HCT116 (cell line): Measurements from ENCODE around the gene ZNF747.

Experiments
- CTCF ChIP-seq, 3 experiments: fragments of 200-600 bp in 1 of 3; sonication (generic) in 1 of 3; IDR thresholded peaks in 2 of 3; conservative IDR thresholded peaks in 1 of 3; 2 replicates each; pipeline ENCODE4 v1.5.1; 2012 to 2017; ENCODE audit warnings: low read depth in 2 of 3, low read length in 2 of 3, antibody characterized with exemption in 1 of 3, borderline replicate concordance in 1 of 3, control low read depth in 1 of 3, mild to moderate bottlenecking in 1 of 3, mixed read lengths in 1 of 3, mixed run types in 1 of 3, moderate library complexity in 1 of 3; ENCODE audit not compliant: insufficient read depth in 1 of 3
- EZH2 ChIP-seq: fragments of 200-600 bp; sonication (generic); IDR thresholded peaks from 2 replicates; pipeline ENCODE4 v1.6.1; 2017; ENCODE audit warnings: antibody characterized with exemption, mixed run types
- SP1 ChIP-seq: IDR thresholded peaks from 2 replicates; pipeline ENCODE4 v1.6.1; 2012; ENCODE audit warnings: low read depth
- SRF ChIP-seq: IDR thresholded peaks from 2 replicates; pipeline ENCODE4 v1.6.1; 2012; ENCODE audit warnings: low read depth
- YY1 ChIP-seq: IDR thresholded peaks from 2 replicates; pipeline ENCODE4 v1.6.1; 2011; ENCODE audit warnings: low read length, low read depth, moderate library complexity, mild to moderate bottlenecking; ENCODE audit not compliant: insufficient replicate concordance; ENCODE audit errors: extremely low read depth
- TF ChIP-seq, protein P1 (sequence below): IDR thresholded peaks from 2 replicates; pipeline ENCODE4 v1.6.1; 2012
- TF ChIP-seq, protein P2 (sequence below): IDR thresholded peaks from 2 replicates; pipeline ENCODE4 v1.6.1; 2012

DNA sequence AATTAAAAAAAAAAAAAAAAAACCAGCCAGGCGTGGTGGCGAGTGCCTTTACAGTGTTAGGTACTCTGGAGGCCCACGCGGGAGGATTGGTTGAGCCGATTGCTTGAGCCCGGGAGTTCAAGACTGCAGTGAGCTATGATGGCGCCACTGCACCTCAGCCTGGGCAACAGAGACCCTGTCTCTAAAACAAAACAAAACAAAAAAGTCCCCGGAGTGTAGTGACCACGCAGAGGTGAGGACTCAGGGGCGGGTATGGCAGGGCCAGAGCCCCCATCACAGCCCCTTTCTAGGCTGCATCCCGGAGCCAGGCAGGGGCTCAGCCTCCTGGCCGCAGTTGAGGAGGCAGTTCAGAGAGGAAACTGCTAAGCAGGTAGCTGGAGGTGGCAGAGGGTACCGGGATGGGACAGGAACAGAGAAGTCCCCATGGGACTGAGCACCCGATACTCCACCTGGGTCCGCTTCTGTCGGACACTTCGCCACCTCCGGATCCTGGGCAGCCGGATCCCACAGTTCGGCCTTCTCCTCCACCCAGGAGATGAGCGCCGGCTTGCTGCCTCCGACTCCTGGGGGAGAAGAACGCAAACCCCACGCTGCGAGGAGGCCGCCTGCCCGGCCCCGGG, 800 bp downstream of the ZNF747 start:
- TF ChIP-seq CTCF (IDR thresholded peaks at IDR 0.05 in 2 of 3, conservative IDR thresholded peaks at IDR 0.05 in 1 of 3; ENCODE audit: borderline replicate concordance in 1 of 3, insufficient read depth in 1 of 3, low read depth in 2 of 3, low read length in 2 of 3) (no peak), EZH2 (no peak), SP1 (no peak), YY1 (no peak), SRF (no peak)
- TF ChIP-seq, protein P1, sequence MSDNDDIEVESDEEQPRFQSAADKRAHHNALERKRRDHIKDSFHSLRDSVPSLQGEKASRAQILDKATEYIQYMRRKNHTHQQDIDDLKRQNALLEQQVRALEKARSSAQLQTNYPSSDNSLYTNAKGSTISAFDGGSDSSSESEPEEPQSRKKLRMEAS, result no peak
- TF ChIP-seq, protein P2, sequence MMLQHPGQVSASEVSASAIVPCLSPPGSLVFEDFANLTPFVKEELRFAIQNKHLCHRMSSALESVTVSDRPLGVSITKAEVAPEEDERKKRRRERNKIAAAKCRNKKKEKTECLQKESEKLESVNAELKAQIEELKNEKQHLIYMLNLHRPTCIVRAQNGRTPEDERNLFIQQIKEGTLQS, result no peak
